Measurements from ENCODE around the gene FES.
"Not testable (repeated sequence)": the region's sequence is repeated elsewhere in the genome, so short reads cannot be mapped to it uniquely, and the experiment has no call there.

The FES gene

GRCh38 chr15:90892498-90893174 is 8.3 kb downstream of the FES start:
- H3K27ac ChIP-seq (ENCODE audit: low read depth, low read length, severe bottlenecking), result no peak overlapping the region
- no peaks in the 10 kb centered on the region for H3K4me1 ChIP-seq (ENCODE audit: control insufficient read depth, insufficient read depth, low read length, poor library complexity, severe bottlenecking)
- H3K9me3 ChIP-seq (ENCODE audit: control insufficient read depth, low read length), result no peaks in the 10 kb centered on the region
- no peak overlapping the region for H3K4me3 ChIP-seq (ENCODE audit: extremely low read depth, insufficient read depth, low read length, poor library complexity, severe bottlenecking)
- 95 to 99% methylated on average over 25 to 28 of the region's 29 CpGs for WGBS, 2 experiments (ENCODE audit: insufficient coverage in 2 of 2)
- peaks cover 51% of the 10 kb centered on the region for H3K36me3 ChIP-seq (ENCODE audit: control insufficient read depth, insufficient read depth, low read length)

GRCh38 chr15:90893175-90894090 is 9.1 kb downstream of the FES start:
- no peak overlapping the region for H3K4me3 ChIP-seq (ENCODE audit: extremely low read depth, insufficient read depth, low read length, poor library complexity, severe bottlenecking)
- 95 to 96% methylated on average over 28 to 29 of the region's 33 CpGs for WGBS, 2 experiments (ENCODE audit: insufficient coverage in 2 of 2)
- H3K4me1 ChIP-seq (ENCODE audit: control insufficient read depth, insufficient read depth, low read length, poor library complexity, severe bottlenecking), result no peaks in the 10 kb centered on the region
- H3K27ac ChIP-seq (ENCODE audit: low read depth, low read length, severe bottlenecking), result no peak overlapping the region
- H3K9me3 ChIP-seq (ENCODE audit: control insufficient read depth, low read length), result no peaks in the 10 kb centered on the region
- H3K36me3 ChIP-seq (ENCODE audit: control insufficient read depth, insufficient read depth, low read length), result peaks cover 49% of the 10 kb centered on the region

- no peak overlapping the region for H3K4me3 ChIP-seq (ENCODE audit: extremely low read depth, insufficient read depth, low read length, poor library complexity, severe bottlenecking)
- 86 to 91% methylated on average over 5 to 8 of the region's 10 CpGs for WGBS, 2 experiments (ENCODE audit: insufficient coverage in 2 of 2)
- no peaks in the 10 kb centered on the region for H3K9me3 ChIP-seq (ENCODE audit: control insufficient read depth, low read length)
- peaks cover 39% of the 10 kb centered on the region for H3K36me3 ChIP-seq (ENCODE audit: control insufficient read depth, insufficient read depth, low read length)
- H3K27ac ChIP-seq (ENCODE audit: low read depth, low read length, severe bottlenecking), result no peak overlapping the region
- no peaks in the 10 kb centered on the region for H3K4me1 ChIP-seq (ENCODE audit: control insufficient read depth, insufficient read depth, low read length, poor library complexity, severe bottlenecking)
Measured at GRCh38 chr15:90895571-90896117, 11.3 kb downstream of the FES start.

GRCh38 chr15:90897131-90897655 is 12.9 kb downstream of the FES start:
- not testable (repeated sequence) for H3K4me1 ChIP-seq (ENCODE audit: control insufficient read depth, insufficient read depth, low read length, poor library complexity, severe bottlenecking); H3K4me3 ChIP-seq (ENCODE audit: extremely low read depth, insufficient read depth, low read length, poor library complexity, severe bottlenecking); H3K9me3 ChIP-seq (ENCODE audit: control insufficient read depth, low read length); H3K27ac ChIP-seq (ENCODE audit: low read depth, low read length, severe bottlenecking)
- WGBS, 2 experiments (ENCODE audit: insufficient coverage in 2 of 2), result 85 to 97% methylated on average over 7 to 13 of the region's 14 CpGs
- peaks cover 31% of the 10 kb centered on the region for H3K36me3 ChIP-seq (ENCODE audit: control insufficient read depth, insufficient read depth, low read length)

- Histone ChIP-seq H3K27ac (ENCODE audit: low read depth, low read length, severe bottlenecking) (no peak overlapping the region), H3K4me3 (ENCODE audit: extremely low read depth, insufficient read depth, low read length, poor library complexity, severe bottlenecking) (peak overlapping the region; percentile 49), H3K36me3 (ENCODE audit: control insufficient read depth, insufficient read depth, low read length) (peaks cover 14% of the 10 kb centered on the region), H3K9me3 (ENCODE audit: control insufficient read depth, low read length) (no peaks in the 10 kb centered on the region), H3K4me1 (ENCODE audit: control insufficient read depth, insufficient read depth, low read length, poor library complexity, severe bottlenecking) (no peaks in the 10 kb centered on the region)
- 81 to 89% methylated on average over 2 to 6 of the region's 14 CpGs for WGBS, 2 experiments (ENCODE audit: insufficient coverage in 2 of 2)
Measured at GRCh38 chr15:90901175-90902039, 17.1 kb downstream of the FES start.

- peak overlapping the region; percentile 36 for H3K27ac ChIP-seq (ENCODE audit: low read depth, low read length, severe bottlenecking)
- peak overlapping the region; percentile 49 for H3K4me3 ChIP-seq (ENCODE audit: extremely low read depth, insufficient read depth, low read length, poor library complexity, severe bottlenecking)
- WGBS, 2 experiments (ENCODE audit: insufficient coverage in 2 of 2), result 0 to 1% methylated on average over 57 of the region's 71 CpGs
- H3K36me3 ChIP-seq (ENCODE audit: control insufficient read depth, insufficient read depth, low read length), result peaks cover 21% of the 10 kb centered on the region
- no peaks in the 10 kb centered on the region for H3K9me3 ChIP-seq (ENCODE audit: control insufficient read depth, low read length)
- no peaks in the 10 kb centered on the region for H3K4me1 ChIP-seq (ENCODE audit: control insufficient read depth, insufficient read depth, low read length, poor library complexity, severe bottlenecking)
Measured at GRCh38 chr15:90902040-90902839, 17.9 kb downstream of the FES start.

GRCh38 chr15:90902840-90903732 is 18.8 kb downstream of the FES start, which contains the start of gene MAN2A2:
Gene MAN2A2 (plus strand): TSS chr15:90903302. CDS start chr15:90904208, 906 bp downstream.
- peak within 1 kb of the TSS; percentile 36 for H3K27ac ChIP-seq (ENCODE audit: low read depth, low read length, severe bottlenecking)
- no peaks in the 10 kb centered on the region for H3K4me1 ChIP-seq (ENCODE audit: control insufficient read depth, insufficient read depth, low read length, poor library complexity, severe bottlenecking)
- H3K4me3 ChIP-seq (ENCODE audit: extremely low read depth, insufficient read depth, low read length, poor library complexity, severe bottlenecking), result peak within 1 kb of the TSS; percentile 56
- 1 to 2% methylated on average over 33 to 62 of the region's 81 CpGs for WGBS, 2 experiments (ENCODE audit: insufficient coverage in 2 of 2)
- H3K36me3 ChIP-seq (ENCODE audit: control insufficient read depth, insufficient read depth, low read length), result peaks cover 26% of the 10 kb centered on the region
- no peaks in the 10 kb centered on the region for H3K9me3 ChIP-seq (ENCODE audit: control insufficient read depth, low read length)

GRCh38 chr15:90903733-90904536 is 19.6 kb downstream of the FES start:
- H3K36me3 ChIP-seq (ENCODE audit: control insufficient read depth, insufficient read depth, low read length), result peaks cover 27% of the 10 kb centered on the region
- no peak overlapping the region for H3K27ac ChIP-seq (ENCODE audit: low read depth, low read length, severe bottlenecking)
- no peaks in the 10 kb centered on the region for H3K4me1 ChIP-seq (ENCODE audit: control insufficient read depth, insufficient read depth, low read length, poor library complexity, severe bottlenecking)
- peak overlapping the region; percentile 56 for H3K4me3 ChIP-seq (ENCODE audit: extremely low read depth, insufficient read depth, low read length, poor library complexity, severe bottlenecking)
- 20 to 48% methylated on average over 10 to 11 of the region's 18 CpGs for WGBS, 2 experiments (ENCODE audit: insufficient coverage in 2 of 2)
- no peaks in the 10 kb centered on the region for H3K9me3 ChIP-seq (ENCODE audit: control insufficient read depth, low read length)

Measured in mesodermal cell (in vitro differentiated cells).